Colonic mucosa (tissue), 4 donors: ENCODE measurements around the gene ROR1. TPM values are rescaled to one million over a fixed set of nuclear protein-coding genes. Genes with fewer than 3 reads are reported as not detected.

ENCODE experiments used
- DNase-seq: peaks from one replicate; pipeline ENCODE4 v3.0.0-alpha.2; 2020
- H3K27ac ChIP-seq: fragments of 200-600 bp; one replicate; pipeline ENCODE4 v1.8.0; 2021
- H3K27me3 ChIP-seq: fragments of 200-600 bp; one replicate; pipeline ENCODE4 v1.8.0; 2021
- H3K36me3 ChIP-seq: fragments of 200-600 bp; one replicate; pipeline ENCODE4 v1.8.0; 2021
- H3K4me1 ChIP-seq: fragments of 200-600 bp; one replicate; pipeline ENCODE4 v1.8.0; 2021; ENCODE audit warnings: mild to moderate bottlenecking
- H3K4me3 ChIP-seq: fragments of 200-600 bp; one replicate; pipeline ENCODE4 v1.8.0; 2021
- H3K9ac ChIP-seq, 2 donors: one replicate each; pipeline ENCODE4 v1.7.0; 2013; ENCODE audit warnings: control low read depth in 2 of 2, low read depth in 2 of 2, low read length in 2 of 2
- H3K9me3 ChIP-seq: fragments of 200-600 bp; one replicate; pipeline ENCODE4 v1.8.0; 2021
- CTCF ChIP-seq: fragments of 200-600 bp; IDR thresholded peaks from one replicate; pipeline ENCODE4 v1.8.0; 2022; ENCODE audit warnings: antibody characterized with exemption, mild to moderate bottlenecking
- intact Hi-C: fragments of 100-400 bp; cut with DNase I; formaldehyde crosslinking; loops from one replicate; pipeline ENCODE4 v1.14.1; 2022
- total RNA-seq, 2 donors: library from RNA; stranded (reverse); fragmentation: NEBNext Ultra II Directional in 1 of 2; extraction: Animal tissue kit (Norgen Biotek cat#: 25700) in 1 of 2; gene quantifications; one replicate each; pipeline ENCODE4 v1.2.1, GENCODE V29; 2021
- donor health status: healthy.
- donor health status: DM: no; HTN: no; CAD: no.
- donor health status: DM: no; HTN: no; CAD: no.

Gene ROR1
- total RNA-seq, 2 donors from 2014 or later = 5.1 to 6.8 TPM

GRCh38 chr1:63920154-63921117 is 146.6 kb downstream of the ROR1 start:
- no peak overlapping the region for H3K9ac ChIP-seq
- no peak for TF ChIP-seq CTCF

GRCh38 chr1:63921359-63921758 is 147.5 kb downstream of the ROR1 start:
- Histone ChIP-seq H3K4me3 (no peak overlapping the region), H3K36me3 (no peaks in the 10 kb centered on the region), H3K9ac (no peak overlapping the region), H3K4me1 (no peaks in the 10 kb centered on the region), H3K27ac (no peak overlapping the region), H3K27me3 (no peaks in the 10 kb centered on the region), H3K9me3 (no peaks in the 10 kb centered on the region)
- intact Hi-C loops = no loop called here
- peak; percentile 47 for DNase-seq
- no peak for TF ChIP-seq CTCF

More at GRCh38 chr1:63920154-63921117, 146.6 kb downstream of the ROR1 start:
- Histone ChIP-seq H3K27me3 (no peaks in the 10 kb centered on the region), H3K36me3 (no peaks in the 10 kb centered on the region), H3K4me3 (no peak overlapping the region), H3K9me3 (no peaks in the 10 kb centered on the region), H3K27ac (no peak overlapping the region), H3K4me1 (no peaks in the 10 kb centered on the region)
- intact Hi-C loops = no loop called here
- no peak for DNase-seq

- no peaks in the 10 kb centered on the region for H3K27me3 ChIP-seq
Observed at GRCh38 chr1:63921802-63922201, 148.0 kb downstream of the ROR1 start.

GRCh38 chr1:63922848-63923247 is 149.0 kb downstream of the ROR1 start:
- Histone ChIP-seq H3K4me3 (no peak overlapping the region), H3K36me3 (no peaks in the 10 kb centered on the region), H3K9ac (no peak overlapping the region), H3K9me3 (no peaks in the 10 kb centered on the region), H3K27ac (no peak overlapping the region), H3K27me3 (no peaks in the 10 kb centered on the region), H3K4me1 (no peaks in the 10 kb centered on the region)
- DNase-seq = no peak
- no peak for TF ChIP-seq CTCF
- intact Hi-C loops = no loop called here

More at GRCh38 chr1:63921802-63922201, 148.0 kb downstream of the ROR1 start:
- TF ChIP-seq CTCF = no peak
- Histone ChIP-seq H3K9me3 (no peaks in the 10 kb centered on the region), H3K4me3 (no peak overlapping the region), H3K9ac (no peak overlapping the region), H3K4me1 (no peaks in the 10 kb centered on the region), H3K27ac (no peak overlapping the region), H3K36me3 (no peaks in the 10 kb centered on the region)
- DNase-seq = no peak
- intact Hi-C loops = no loop called here

- Histone ChIP-seq H3K4me3 (no peak overlapping the region), H3K4me1 (no peaks in the 10 kb centered on the region), H3K9me3 (no peaks in the 10 kb centered on the region), H3K27me3 (no peaks in the 10 kb centered on the region), H3K36me3 (no peaks in the 10 kb centered on the region), H3K27ac (no peak overlapping the region), H3K9ac (no peak overlapping the region)
- intact Hi-C loops = no loop called here
- TF ChIP-seq CTCF = no peak
- no peak for DNase-seq
Observed at GRCh38 chr1:63923302-63923701, 149.5 kb downstream of the ROR1 start.
